LNCAP (cell line): ENCODE results near the gene NACC2.

Source experiments
- TF ChIP-seq, protein P1 (sequence below): fragments of 450-650 bp; IDR thresholded peaks from 2 replicates; pipeline ENCODE4 v1.5.1; 2017; ENCODE audit warnings: mild to moderate bottlenecking

NACC2 gene

DNA sequence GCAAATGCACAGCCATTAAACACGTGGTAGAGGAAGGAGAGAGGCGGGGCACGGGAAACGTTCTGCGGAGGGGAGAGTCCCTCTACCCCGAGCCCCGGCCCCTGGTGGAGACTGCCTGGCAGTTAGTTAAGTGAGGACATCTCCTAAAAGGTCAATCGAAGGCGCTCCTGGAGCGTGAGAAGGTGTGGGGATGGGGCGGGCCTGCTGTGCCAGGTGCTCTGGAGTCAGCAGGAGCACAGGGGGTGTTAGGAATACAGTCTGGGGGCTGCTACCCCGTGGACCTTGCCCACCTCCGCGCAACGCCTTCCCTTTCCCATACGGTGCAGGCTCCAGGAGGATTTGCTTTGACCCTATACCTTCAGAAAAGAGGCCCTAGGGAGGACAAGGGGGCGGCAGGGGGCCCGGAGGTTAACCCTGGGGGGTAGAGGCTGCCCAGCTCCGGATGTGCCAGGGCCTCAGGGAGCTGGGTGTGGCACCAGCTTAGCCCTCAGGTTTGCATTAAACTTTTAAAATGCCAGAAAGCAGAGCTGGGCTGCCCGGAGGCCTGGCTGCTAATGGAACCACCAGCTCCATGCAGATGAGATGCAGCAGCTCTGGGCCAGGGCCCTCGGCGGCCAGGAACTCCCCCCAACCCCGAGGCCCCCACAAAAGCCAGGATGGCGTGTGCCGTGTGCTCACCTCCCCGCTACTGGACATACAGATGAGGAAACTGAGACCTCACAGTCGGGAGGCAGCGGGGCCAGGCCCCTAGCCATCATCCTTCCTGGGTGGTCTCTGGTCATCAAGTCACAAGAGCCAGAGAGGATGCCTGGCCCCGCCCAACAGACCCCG, 39.2 kb downstream of the NACC2 start:
- TF ChIP-seq, protein P1, sequence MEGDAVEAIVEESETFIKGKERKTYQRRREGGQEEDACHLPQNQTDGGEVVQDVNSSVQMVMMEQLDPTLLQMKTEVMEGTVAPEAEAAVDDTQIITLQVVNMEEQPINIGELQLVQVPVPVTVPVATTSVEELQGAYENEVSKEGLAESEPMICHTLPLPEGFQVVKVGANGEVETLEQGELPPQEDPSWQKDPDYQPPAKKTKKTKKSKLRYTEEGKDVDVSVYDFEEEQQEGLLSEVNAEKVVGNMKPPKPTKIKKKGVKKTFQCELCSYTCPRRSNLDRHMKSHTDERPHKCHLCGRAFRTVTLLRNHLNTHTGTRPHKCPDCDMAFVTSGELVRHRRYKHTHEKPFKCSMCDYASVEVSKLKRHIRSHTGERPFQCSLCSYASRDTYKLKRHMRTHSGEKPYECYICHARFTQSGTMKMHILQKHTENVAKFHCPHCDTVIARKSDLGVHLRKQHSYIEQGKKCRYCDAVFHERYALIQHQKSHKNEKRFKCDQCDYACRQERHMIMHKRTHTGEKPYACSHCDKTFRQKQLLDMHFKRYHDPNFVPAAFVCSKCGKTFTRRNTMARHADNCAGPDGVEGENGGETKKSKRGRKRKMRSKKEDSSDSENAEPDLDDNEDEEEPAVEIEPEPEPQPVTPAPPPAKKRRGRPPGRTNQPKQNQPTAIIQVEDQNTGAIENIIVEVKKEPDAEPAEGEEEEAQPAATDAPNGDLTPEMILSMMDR = no peak

DNA sequence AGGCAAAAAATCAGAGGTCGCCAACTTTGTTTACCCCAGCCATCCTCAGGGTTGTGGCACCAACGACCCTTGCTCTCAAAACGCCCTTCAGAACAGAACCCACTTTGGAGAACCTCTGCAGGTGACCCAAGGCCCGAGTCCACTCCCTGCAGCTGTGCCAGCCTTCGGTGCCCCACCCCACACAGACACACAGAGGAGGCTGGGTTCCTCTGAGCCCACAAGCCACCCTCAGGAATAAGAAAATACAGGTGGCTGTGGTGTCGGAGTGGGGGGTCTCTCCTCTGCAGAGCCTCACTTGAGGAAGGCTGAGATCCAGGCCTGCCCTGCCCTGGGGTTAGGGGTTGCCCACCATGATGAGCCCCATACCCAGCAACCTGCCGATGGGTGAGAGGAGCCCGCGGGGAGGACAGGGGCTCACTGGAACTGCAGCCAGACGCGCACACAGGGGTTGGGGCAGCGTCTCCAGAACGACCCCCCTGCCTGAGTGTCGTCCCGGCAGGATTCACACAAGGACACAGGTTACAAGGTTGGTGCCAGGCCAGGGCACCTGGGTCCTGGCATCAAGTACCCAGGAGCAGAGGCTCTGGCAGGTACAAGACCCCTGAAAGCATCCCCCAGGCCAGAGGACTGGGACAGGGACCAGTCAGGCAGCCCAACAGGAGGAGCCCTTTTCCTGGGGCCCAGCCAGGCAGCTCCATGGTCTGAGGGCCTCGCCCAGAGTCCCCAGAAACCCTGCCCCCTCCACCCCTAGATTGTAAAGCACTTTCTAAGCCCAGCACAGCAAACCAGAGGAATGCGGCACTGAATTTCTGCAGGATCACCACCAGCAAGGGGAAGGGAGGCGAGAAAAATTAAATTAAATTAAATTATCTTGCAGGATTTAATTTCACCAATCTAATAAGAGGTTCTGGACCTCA, 40.0 kb downstream of the NACC2 start:
- TF ChIP-seq, protein P1 = no peak

DNA sequence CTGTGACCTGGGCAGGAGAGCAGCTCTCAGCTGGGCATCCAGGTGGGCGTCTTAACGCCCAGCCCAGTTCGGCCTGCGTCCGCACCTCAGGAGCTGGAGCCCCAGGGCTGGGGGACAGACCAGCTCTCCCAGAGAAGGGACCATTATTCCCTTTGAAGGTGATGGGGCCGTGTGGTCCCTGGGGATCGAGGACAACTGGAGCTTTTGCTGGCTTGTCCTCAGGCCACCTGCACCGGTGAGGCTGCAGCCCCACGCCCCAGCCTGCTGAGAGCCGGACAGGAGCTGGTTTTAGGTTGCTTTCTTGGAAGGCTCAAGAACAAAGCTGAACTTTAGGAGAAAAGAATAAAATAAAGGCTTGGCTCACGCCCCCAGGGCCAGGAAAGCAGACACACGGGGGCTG, 40.9 kb downstream of the NACC2 start:
- TF ChIP-seq, protein P1 = no peak

DNA sequence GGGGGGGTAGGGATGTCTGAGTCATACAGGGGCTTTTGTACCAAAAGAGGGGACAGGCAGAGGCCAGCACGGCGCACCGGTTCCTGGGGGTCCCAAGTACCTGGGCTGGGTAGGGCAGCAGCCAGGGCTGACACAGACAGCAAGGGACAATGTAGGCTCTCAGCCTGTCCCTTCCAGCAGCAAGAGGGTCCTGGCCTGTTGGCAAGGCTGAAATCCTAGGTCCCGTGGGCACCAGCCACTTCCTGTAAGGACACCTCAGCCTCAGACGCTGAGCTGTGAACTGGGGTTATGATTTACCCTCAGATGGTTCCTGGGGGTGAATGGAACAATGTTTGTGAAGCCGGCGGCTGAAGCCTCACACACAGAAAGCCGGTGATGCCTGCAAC, 41.3 kb downstream of the NACC2 start:
- TF ChIP-seq, protein P1 = no peak

DNA sequence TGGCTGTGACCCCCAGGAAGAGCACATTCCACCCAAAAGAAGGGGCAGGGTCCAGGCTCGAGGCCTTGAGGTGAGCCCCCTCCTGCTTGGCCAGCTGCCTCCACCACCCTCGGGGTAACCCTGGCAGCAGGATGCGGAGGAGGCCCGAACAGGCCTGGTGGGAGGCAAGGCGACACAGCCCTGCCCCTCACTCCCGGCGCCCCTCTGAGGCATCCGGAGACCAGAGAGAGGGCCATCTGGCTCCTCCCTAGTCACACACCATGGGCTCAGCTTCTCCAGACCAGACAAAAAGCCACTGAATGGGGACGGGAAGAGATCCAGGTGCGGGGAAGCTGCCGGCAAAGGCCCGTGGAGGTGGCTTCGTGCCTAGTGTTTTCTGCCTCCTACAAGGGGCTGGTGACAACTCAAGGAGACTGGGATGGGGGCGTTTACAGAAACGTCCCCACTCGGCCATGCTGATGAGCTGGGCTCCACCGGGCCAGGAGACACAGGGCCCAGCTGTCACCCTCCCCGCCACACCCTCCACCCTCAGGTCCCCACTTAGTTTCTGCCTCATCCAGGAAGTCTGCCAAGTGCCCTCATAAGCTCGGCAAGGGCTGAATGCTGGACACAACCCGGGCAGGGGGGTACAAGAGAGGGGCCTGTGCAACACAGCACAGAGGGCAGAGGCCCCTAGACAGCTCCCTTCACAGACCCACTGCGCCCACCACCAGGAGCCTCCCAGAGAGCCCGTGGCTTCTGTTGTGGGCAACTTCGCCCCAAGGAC, 41.9 kb downstream of the NACC2 start:
- TF ChIP-seq, protein P1 = no peak

DNA sequence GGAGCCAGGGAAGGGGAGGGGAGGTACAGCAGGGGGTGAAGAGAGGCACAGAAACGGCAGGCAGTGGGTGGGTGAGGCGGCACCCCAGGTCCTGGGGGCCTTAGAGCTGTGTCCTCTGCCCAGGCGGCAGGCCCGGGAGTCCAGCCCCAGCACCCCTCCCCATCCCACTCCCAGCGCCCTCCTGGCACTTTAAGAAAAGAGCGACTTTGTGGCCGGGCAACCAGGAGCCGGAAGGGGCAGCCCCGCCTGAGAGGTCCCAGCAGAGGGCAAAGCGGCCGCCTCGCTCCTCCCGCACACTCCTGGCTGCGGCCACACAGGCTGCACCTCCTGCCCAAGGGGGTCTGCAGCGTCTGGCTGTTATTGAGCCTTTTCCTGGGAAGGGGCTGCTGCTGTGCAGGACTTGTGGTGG, 42.6 kb downstream of the NACC2 start:
- TF ChIP-seq, protein P1 = no peak

DNA sequence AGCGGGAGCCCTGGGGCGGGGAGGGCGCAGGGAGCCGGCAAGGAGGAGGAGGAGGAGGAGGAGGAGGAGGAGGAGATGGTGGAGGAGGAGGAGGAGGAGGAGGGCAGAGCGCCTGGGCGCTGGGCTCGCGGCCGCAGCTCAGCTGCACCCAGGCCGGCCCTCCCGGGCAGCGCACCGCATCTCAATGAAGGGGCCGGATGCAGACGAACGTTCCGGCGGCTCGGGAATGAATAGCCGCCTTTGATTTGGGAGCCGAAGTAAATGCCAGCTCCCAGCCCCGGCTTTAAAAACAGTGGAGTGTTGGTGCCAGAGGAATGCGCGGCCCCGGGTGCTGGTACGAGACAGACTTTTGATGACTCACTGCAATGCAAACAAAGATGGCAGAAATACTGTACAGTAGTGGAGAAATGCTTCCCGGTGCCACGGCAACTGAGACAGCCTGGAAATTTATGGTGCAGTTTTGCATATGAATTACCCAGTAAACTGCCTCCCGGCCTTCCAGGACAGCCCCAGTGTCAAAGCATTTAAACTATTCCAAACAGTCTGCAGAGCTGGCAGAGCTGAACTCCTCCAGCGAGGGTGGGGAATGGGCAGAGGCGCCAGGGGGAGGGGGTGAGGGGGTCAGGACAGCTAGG, 43.1 kb downstream of the NACC2 start:
- TF ChIP-seq, protein P1 = no peak
